K562 (cell line): Measurements from ENCODE around the gene MOCS3. TPM values are rescaled to one million over a fixed set of nuclear protein-coding genes. Genes with fewer than 3 reads are reported as not detected.
A peak's percentile ranks its signal among the peaks of the same experiment; 100 is the strongest.

Source experiments
- ATAC-seq: fragments of 200-7000 bp; cut with Tn5 transposase; 3 replicates; pipeline ENCODE4 v1.9.1; 2020; ENCODE audit warnings: moderate library complexity
- BruUV-seq: library from RNA; stranded (reverse); fragments of 400-500 nt; replicated peaks from 2 replicates; lab custom pipeline; 2021; lab: Mats Ljungman, UMichigan
- CTCF ChIA-PET: fragments of 300-600 bp; formaldehyde crosslinking; extraction: SDS; loops from one replicate; lab custom pipeline; 2021; ENCODE audit warnings: low intra/inter-chr PET ratio; lab: Yijun Ruan, JAX
- POLR2A ChIA-PET: fragments of 300-600, 350-650 bp; sonication (Branson Sonifier 250); formaldehyde crosslinking; extraction: SDS; loops from one replicate; lab custom pipeline; 2021; ENCODE audit warnings: antibody characterized with exemption, inconsistent platforms; lab: Yijun Ruan, JAX
- DNase-seq, 4 experiments: peaks; one replicate each; pipeline versions ENCODE4 v3.0.0 to v3.0.0-alpha.2; 2011 to 2018; ENCODE audit warnings: low spot score in 3 of 4, mixed read lengths in 3 of 4; ENCODE audit errors: extremely low read depth in 1 of 4
- FAIRE-seq: peaks from 2 replicates; lab custom pipeline; 2011; peaks lifted over from hg19 to GRCh38; lab: Jason Lieb, UNC
- H2AFZ ChIP-seq: 2 replicates; pipeline ENCODE4 v1.6.0; 2011; ENCODE audit warnings: low read depth, low read length, control low read depth, inconsistent platforms
- H3K27ac ChIP-seq: fragments of 200-600 bp; 3 replicates; pipeline ENCODE4 v1.8.0; 2011; ENCODE audit warnings: low read depth, mild to moderate bottlenecking, control low read depth, inconsistent platforms, low read length, moderate library complexity, mixed read lengths; ENCODE audit errors: extremely low read depth
- H3K27me3 ChIP-seq, 2 experiments: fragments of 300-600 bp in 1 of 2; 2 replicates in 1 of 2; 3 replicates in 1 of 2; pipeline versions ENCODE4 v1.6.0 to v1.8.0; 2011; ENCODE audit warnings: inconsistent platforms in 2 of 2, low read length in 2 of 2, mild to moderate bottlenecking in 1 of 2, mixed read lengths in 1 of 2, moderate library complexity in 1 of 2; ENCODE audit not compliant: control insufficient read depth in 2 of 2, insufficient read depth in 2 of 2
- H3K36me3 ChIP-seq: fragments of 300-600 bp; 3 replicates; pipeline ENCODE4 v1.8.0; 2011; ENCODE audit warnings: mild to moderate bottlenecking, low read length, inconsistent platforms; ENCODE audit not compliant: control insufficient read depth, insufficient read depth
- H3K4me1 ChIP-seq, 2 experiments: fragments of 200-600 bp in 1 of 2; replicated peaks in 1 of 2; 2 replicates in 1 of 2; 3 replicates in 1 of 2; pipeline versions ENCODE4 v1.5.1 to v1.8.0; 2011; ENCODE audit warnings: inconsistent platforms in 2 of 2, low read length in 2 of 2, mild to moderate bottlenecking in 1 of 2, mixed read lengths in 1 of 2, moderate library complexity in 1 of 2; ENCODE audit not compliant: control insufficient read depth in 2 of 2, insufficient read depth in 2 of 2
- H3K4me2 ChIP-seq: 2 replicates; pipeline ENCODE4 v1.6.1; 2011; ENCODE audit warnings: low read length, control low read depth, inconsistent platforms, mixed read lengths; ENCODE audit not compliant: insufficient read depth
- H3K4me3 ChIP-seq: fragments of 200-600 bp; sonication (generic), shearing (Covaris generic); 2 replicates; pipeline ENCODE4 v1.5.1; 2016; ENCODE audit warnings: control low read depth, inconsistent platforms
- H3K79me2 ChIP-seq: fragments of 200-600 bp; 3 replicates; pipeline ENCODE4 v1.8.0; 2011; ENCODE audit warnings: low read length, inconsistent platforms; ENCODE audit not compliant: control insufficient read depth, insufficient read depth
- H3K9ac ChIP-seq, 2 experiments: 2 replicates each; pipeline versions ENCODE4 v1.6.0 to v1.6.1; 2011; ENCODE audit warnings: low read depth in 2 of 2, low read length in 2 of 2, control low read depth in 1 of 2, inconsistent platforms in 1 of 2, mild to moderate bottlenecking in 1 of 2, mixed read lengths in 1 of 2; ENCODE audit not compliant: insufficient read depth in 1 of 2
- H3K9me1 ChIP-seq: one replicate; pipeline ENCODE4 v1.6.0; 2011; ENCODE audit warnings: inconsistent platforms, mild to moderate bottlenecking, low read length, moderate library complexity; ENCODE audit not compliant: control insufficient read depth, insufficient read depth
- H3K9me3 ChIP-seq: replicated peaks from 2 replicates; pipeline ENCODE4 v1.5.1; 2011; ENCODE audit warnings: low read depth, low read length, inconsistent platforms; ENCODE audit not compliant: control insufficient read depth, insufficient read depth
- H4K20me1 ChIP-seq: replicated peaks from 2 replicates; pipeline ENCODE4 v1.6.1; 2011; ENCODE audit warnings: low read length, inconsistent platforms, mixed read lengths; ENCODE audit not compliant: control insufficient read depth, insufficient read depth
- BRD9 ChIP-seq: fragments of 450-650 bp; IDR thresholded peaks from 2 replicates; pipeline ENCODE4 v1.6.1; 2018; ENCODE audit warnings: low read depth; ENCODE audit not compliant: partially characterized antibody
- CREB1 ChIP-seq, 2 experiments: sonication (generic) in 1 of 2; formaldehyde crosslinking in 1 of 2; IDR thresholded peaks; 2 replicates each; pipeline versions ENCODE4 v1.6.1 to v1.8.0; 2012 to 2022; ENCODE audit warnings: inconsistent platforms in 1 of 2, mild to moderate bottlenecking in 1 of 2, missing genetic modification reagents in 1 of 2, moderate library complexity in 1 of 2
- DEAF1 ChIP-seq: fragments of 450-650 bp; formaldehyde crosslinking; IDR thresholded peaks from 2 replicates; pipeline ENCODE4 v1.4.0; 2020; ENCODE audit warnings: mild to moderate bottlenecking, moderate library complexity
- KLF16 ChIP-seq: IDR thresholded peaks from 2 replicates; pipeline ENCODE4 v1.6.1; 2016; ENCODE audit warnings: antibody characterized with exemption
- MAZ ChIP-seq, 2 experiments: fragments of 450-650 bp in 1 of 2; sonication (generic) in 1 of 2; formaldehyde crosslinking; IDR thresholded peaks in 1 of 2; conservative IDR thresholded peaks in 1 of 2; 2 replicates each; pipeline versions ENCODE4 v1.4.0 to v1.5.0; 2020; ENCODE audit warnings: mild to moderate bottlenecking in 1 of 2, missing genetic modification reagents in 1 of 2
- NR0B1 ChIP-seq: fragments of 450-650 bp; IDR thresholded peaks from one replicate; pipeline ENCODE4 v1.6.1; 2018; ENCODE audit warnings: mild to moderate bottlenecking, moderate library complexity; ENCODE audit not compliant: partially characterized antibody
- POLR2AphosphoS5 ChIP-seq: IDR thresholded peaks from 2 replicates; pipeline ENCODE4 v1.6.1; 2011; ENCODE audit warnings: mild to moderate bottlenecking, low read depth, low read length, moderate library complexity; ENCODE audit not compliant: control insufficient read depth, insufficient read depth
- TCF3 ChIP-seq: sonication (generic); formaldehyde crosslinking; IDR thresholded peaks from 2 replicates; pipeline ENCODE4 v1.4.0; 2020; ENCODE audit warnings: mild to moderate bottlenecking, missing genetic modification reagents
- XRCC3 ChIP-seq: fragments of 450-650 bp; IDR thresholded peaks from 2 replicates; pipeline ENCODE4 v1.6.1; 2017; ENCODE audit warnings: mild to moderate bottlenecking, moderate library complexity
- XRCC5 ChIP-seq: fragments of 200-400 bp; formaldehyde crosslinking; IDR thresholded peaks from 2 replicates; pipeline ENCODE4 v1.6.1; 2017; ENCODE audit warnings: low read depth, mild to moderate bottlenecking, low read length
- ZNF174 ChIP-seq: fragments of 250-450 bp; sonication (Bioruptor Pico); IDR thresholded peaks from 2 replicates; pipeline ENCODE4 v1.4.0; 2020; ENCODE audit warnings: mild to moderate bottlenecking
- WGBS: fragments of 100-300 bp; shearing (Covaris generic); methylation state at CpG from one replicate; pipeline ENCODE4 v1.1.6; 2016; ENCODE audit warnings: low coverage, mixed read lengths; ENCODE audit not compliant: insufficient coverage; ENCODE audit errors: missing lambda C conversion rate; 5-methylcytosine and 5-hydroxymethylcytosine counted together
- in situ Hi-C: fragments of 300-500 bp; cut with MboI; formaldehyde crosslinking; loops from 4 replicates; pipeline ENCODE4 v1.15.0; 2018; ENCODE audit warnings: inconsistent platforms, mixed read lengths
- intact Hi-C: fragments of 100-400 bp; cut with micrococcal nuclease; formaldehyde crosslinking; loops from 2 replicates; pipeline ENCODE4 v1.14.2; 2022
- polyA plus RNA-seq, 8 experiments: library from polyadenylated mRNA; depleted of rRNA in 4 of 8; stranded (reverse) in 5 of 8; unstranded in 3 of 8; fragments of >200 nt; fragmentation: Nextera tagmentation in 2 of 8; fragmentation: Illumina TruSeq in 1 of 8; extraction: Ambion mirVana in 2 of 8; extraction: Trizol in 1 of 8; gene quantifications; 2 replicates each; pipeline versions ENCODE4 v1.2.1 to v1.2.3, GENCODE V29; 2011 to 2014; ENCODE audit warnings: inconsistent platforms in 1 of 8, missing spikeins in 1 of 8
- total RNA-seq, 7 experiments: library from RNA; depleted of rRNA in 6 of 7; stranded (reverse); fragments of >200 nt in 6 of 7; fragmentation: Illumina TruSeq in 2 of 7; extraction: Trizol in 2 of 7; gene quantifications; 2 replicates each; pipeline versions ENCODE4 v1.2.1 to v1.2.3, GENCODE V29; 2011 to 2021; ENCODE audit warnings: low replicate concordance in 1 of 7

MOCS3 gene
- total and polyA plus RNA-seq, 9 of the 15 experiments (the other 6 are each of a cell fraction or from before 2014, with no cell fraction given), result 0.70 to 6.2 (median 2.9) TPM

- no peak overlapping the region for H3K4me3 ChIP-seq
- POLR2A ChIA-PET, result interaction anchor here (0.7 kb wide), 1 partner anchor 12 kb away, joined by 3 read pairs; no protein-coding TSS in a partner anchor
- in situ Hi-C loops, result no loop called here
- H3K79me2 ChIP-seq, result no peaks in the 10 kb centered on the region
- DNase-seq, result no peak
- H3K27me3 ChIP-seq, result peaks cover 30 to 61% of the 10 kb centered on the region in 2 experiments; a peak in 4 of 5 replicates
- H3K9me3 ChIP-seq, result no peaks in the 10 kb centered on the region
- 0 out of 2 replicates have a peak, but pooled peaks cover 3% of the 10 kb centered on the region for H4K20me1 ChIP-seq
- WGBS, result 15% methylated on average over 37 of the region's 44 CpGs
- no peak overlapping the region for H3K4me2 ChIP-seq
- no peak for TF ChIP-seq MAZ (CRISPR knock-in tag; conservative IDR thresholded peaks at IDR 0.05 in 1 of 2, IDR thresholded peaks at IDR 0.05 in 1 of 2)
- TF ChIP-seq TCF3, result no peak
- TF ChIP-seq, all 486 proteins: peak for 0
- intact Hi-C loops, result no loop called here
- FAIRE-seq, result no peak
- no peak overlapping the region for H3K9ac ChIP-seq
- peak; percentile 64; the same call in 2 of the 3 replicates for ATAC-seq
- H2AFZ ChIP-seq, result no peak overlapping the region
- no peak overlapping the region for H3K27ac ChIP-seq
- no peaks in the 10 kb centered on the region for H3K9me1 ChIP-seq
- peaks cover 0 to 14% of the 10 kb centered on the region in 2 experiments; a peak in 1 of 5 replicates for H3K4me1 ChIP-seq
- no peaks in the 10 kb centered on the region for H3K36me3 ChIP-seq
- no TSS peak for BruUV-seq
- CTCF ChIA-PET, result no interaction called here
These were observed 45.7 kb downstream of the MOCS3 start for GRCh38 chr20:51004305-51004727.

GRCh38 chr20:51004781-51005180 lies 46.2 kb downstream of the MOCS3 start:
- Histone ChIP-seq H3K9ac (no peak overlapping the region), H3K36me3 (no peaks in the 10 kb centered on the region), H3K27ac (no peak overlapping the region), H3K9me3 (no peaks in the 10 kb centered on the region), H3K4me2 (no peak overlapping the region), H2AFZ (no peak overlapping the region), H3K79me2 (no peaks in the 10 kb centered on the region)
- intact Hi-C loops, result no loop called here
- 4% methylated on average over 8 of the region's 9 CpGs for WGBS
- no peak for TF ChIP-seq ZNF174
- no peak for TF ChIP-seq DEAF1 (CRISPR knock-in tag)
- TF ChIP-seq XRCC5, result no peak
- TF ChIP-seq KLF16, result no peak
- TF ChIP-seq BRD9, result no peak
- no peak for TF ChIP-seq POLR2AphosphoS5
- no peak for TF ChIP-seq XRCC3
- TF ChIP-seq NR0B1, result no peak
- TF ChIP-seq CREB1 (IDR thresholded peaks at IDR 0.05), result no peak
- TF ChIP-seq CREB1 (CRISPR knock-in tag; IDR thresholded peaks at IDR 0.05), result no peak
- TF ChIP-seq, all 486 proteins: peak for 0
- no peak for DNase-seq
- Histone ChIP-seq H3K9me1 (no peaks in the 10 kb centered on the region), H4K20me1 (0 out of 2 replicates have a peak, but pooled peaks cover 3% of the 10 kb centered on the region), H3K27me3 (peaks cover 31 to 61% of the 10 kb centered on the region in 2 experiments; a peak in 4 of 5 replicates), H3K4me1 (peaks cover 0 to 18% of the 10 kb centered on the region in 2 experiments; a peak in 1 of 5 replicates), H3K4me3 (no peak overlapping the region)
- POLR2A ChIA-PET, result interaction anchor here (1.4 kb wide), 1 partner anchor 10 kb away, joined by 4 read pairs; no protein-coding TSS in a partner anchor
- BruUV-seq, result no TSS peak
- CTCF ChIA-PET, result no interaction called here
- no peak for ATAC-seq
- no peak for FAIRE-seq
- in situ Hi-C loops, result no loop called here
